ENCODE results near the gene ZNF883.

Gene ZNF883

DNA sequence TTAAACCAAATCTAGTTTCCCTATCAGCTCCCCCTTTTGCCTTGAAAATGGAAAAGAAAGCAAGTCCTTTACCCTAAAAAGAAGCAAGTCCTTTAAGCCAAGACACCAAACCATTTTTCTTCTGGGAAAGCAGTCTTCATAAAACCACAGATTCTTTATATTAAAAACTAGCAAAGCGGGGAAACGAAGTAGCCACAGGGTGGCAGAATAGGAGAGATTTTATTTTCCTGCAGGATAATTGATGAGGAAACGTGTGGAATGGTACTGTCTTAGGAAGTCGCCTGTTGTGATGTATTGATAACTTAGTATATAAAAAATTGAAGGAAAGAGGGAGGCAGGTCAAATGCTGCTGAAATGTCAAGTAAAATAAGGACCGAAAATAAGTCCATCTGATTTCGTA, 41.1 kb downstream of the ZNF883 start:
- DNase-seq (ENCODE audit: low read depth, low spot score), result no peak
- ChIA-PET POLR2A (no interaction called here), CTCF (interaction anchor here (0.7 kb wide), 2 partner anchors 12 to 19 kb away, joined by 3 read pairs; no protein-coding TSS in a partner anchor)
- no peak overlapping the region for H3K4me3 ChIP-seq (ENCODE audit: low read depth, low read length)
- TF ChIP-seq, protein P1, sequence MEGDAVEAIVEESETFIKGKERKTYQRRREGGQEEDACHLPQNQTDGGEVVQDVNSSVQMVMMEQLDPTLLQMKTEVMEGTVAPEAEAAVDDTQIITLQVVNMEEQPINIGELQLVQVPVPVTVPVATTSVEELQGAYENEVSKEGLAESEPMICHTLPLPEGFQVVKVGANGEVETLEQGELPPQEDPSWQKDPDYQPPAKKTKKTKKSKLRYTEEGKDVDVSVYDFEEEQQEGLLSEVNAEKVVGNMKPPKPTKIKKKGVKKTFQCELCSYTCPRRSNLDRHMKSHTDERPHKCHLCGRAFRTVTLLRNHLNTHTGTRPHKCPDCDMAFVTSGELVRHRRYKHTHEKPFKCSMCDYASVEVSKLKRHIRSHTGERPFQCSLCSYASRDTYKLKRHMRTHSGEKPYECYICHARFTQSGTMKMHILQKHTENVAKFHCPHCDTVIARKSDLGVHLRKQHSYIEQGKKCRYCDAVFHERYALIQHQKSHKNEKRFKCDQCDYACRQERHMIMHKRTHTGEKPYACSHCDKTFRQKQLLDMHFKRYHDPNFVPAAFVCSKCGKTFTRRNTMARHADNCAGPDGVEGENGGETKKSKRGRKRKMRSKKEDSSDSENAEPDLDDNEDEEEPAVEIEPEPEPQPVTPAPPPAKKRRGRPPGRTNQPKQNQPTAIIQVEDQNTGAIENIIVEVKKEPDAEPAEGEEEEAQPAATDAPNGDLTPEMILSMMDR (IDR thresholded peaks at IDR 0.05; ENCODE audit: insufficient read depth, low read length, missing control alignments), result no peak

DNA sequence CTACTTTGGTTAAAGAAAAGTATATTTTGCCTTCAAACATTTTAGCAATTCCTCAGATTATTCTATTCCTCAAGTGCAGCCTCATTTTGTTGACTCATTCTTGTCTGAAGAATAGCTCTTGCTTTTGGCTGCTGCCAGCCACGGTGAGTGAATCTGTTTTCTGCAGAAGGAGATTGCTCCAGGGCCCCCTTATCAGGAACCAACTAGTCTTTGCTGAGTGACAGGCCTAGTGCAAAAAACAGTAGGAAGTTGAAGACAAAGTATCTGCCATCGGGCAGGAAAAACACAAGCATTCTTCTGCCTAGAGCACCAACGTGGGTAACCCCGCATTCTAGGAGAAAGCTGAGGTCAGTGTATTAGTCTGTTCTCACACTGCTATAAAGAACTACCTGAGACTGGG, 42.3 kb downstream of the ZNF883 start:
- no peak overlapping the region for H3K4me3 ChIP-seq (ENCODE audit: low read depth, low read length)
- ChIA-PET CTCF (interaction anchor here (1.2 kb wide), 1 partner anchor 142 kb away, joined by 3 read pairs; no protein-coding TSS in a partner anchor), POLR2A (no interaction called here)
- no peak for DNase-seq (ENCODE audit: low read depth, low spot score)
- TF ChIP-seq, protein P1 (IDR thresholded peaks at IDR 0.05; ENCODE audit: insufficient read depth, low read length, missing control alignments), result no peak

DNA sequence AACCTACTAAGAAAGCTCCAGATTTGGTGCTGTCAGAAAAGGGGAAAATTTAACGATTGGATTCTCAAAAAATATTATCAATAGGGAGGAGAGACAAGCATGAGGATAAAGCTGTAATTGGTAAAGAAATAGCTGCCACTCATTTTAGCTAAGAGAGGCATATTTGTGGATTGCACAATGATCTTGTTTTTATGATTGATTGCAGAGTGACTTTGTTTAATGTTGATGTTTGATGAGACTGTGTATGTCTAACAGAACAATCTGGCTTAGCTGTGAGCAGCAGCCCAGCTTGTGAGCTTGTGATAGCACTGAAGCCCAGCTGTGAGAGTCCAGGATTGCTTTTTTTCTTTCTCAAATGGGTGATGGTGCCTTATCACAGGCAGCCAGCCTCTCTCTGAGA, 56.4 kb downstream of the ZNF883 start:
- TF ChIP-seq, protein P1 (IDR thresholded peaks at IDR 0.05; ENCODE audit: insufficient read depth, low read length, missing control alignments), result no peak
- DNase-seq (ENCODE audit: low read depth, low spot score), result no peak
- POLR2A ChIA-PET, result no interaction called here
- CTCF ChIA-PET, result no interaction called here
- no peak overlapping the region for H3K4me3 ChIP-seq (ENCODE audit: low read depth, low read length)

DNA sequence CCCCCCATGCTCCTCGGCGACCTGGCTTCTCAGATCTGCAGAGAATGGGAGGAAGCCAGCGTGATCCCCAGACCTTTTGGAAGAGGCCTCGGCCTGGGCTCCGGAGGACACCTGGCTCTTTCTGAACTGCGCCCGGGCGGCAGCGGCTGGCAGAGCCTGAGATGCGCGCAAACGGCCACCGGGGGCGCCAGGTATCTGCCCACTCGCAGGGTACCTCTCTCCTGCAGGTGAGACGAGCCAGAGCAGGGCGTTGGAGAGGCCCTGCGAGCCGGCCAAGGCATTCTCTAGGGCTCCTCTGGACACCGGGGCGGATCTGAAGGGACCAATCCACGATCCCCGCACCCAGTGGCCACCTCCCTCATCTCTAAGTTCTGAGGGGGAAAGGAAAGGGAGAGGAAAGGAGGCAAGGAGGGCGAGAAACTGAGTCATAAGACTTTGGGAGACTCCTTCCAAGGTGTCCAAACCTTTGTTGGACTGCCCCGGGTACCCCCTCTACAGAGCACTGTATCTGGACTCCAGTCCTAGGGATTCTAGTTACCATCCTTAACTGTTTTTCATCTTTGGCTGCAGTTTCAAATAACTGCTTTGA, 66.3 kb downstream of the ZNF883 start:
- TF ChIP-seq, protein P1 (IDR thresholded peaks at IDR 0.05; ENCODE audit: insufficient read depth, low read length, missing control alignments), result no peak
- ChIA-PET CTCF (no interaction called here), POLR2A (no interaction called here)
- DNase-seq (ENCODE audit: low read depth, low spot score), result no peak
- no peak overlapping the region for H3K4me3 ChIP-seq (ENCODE audit: low read depth, low read length)

DNA sequence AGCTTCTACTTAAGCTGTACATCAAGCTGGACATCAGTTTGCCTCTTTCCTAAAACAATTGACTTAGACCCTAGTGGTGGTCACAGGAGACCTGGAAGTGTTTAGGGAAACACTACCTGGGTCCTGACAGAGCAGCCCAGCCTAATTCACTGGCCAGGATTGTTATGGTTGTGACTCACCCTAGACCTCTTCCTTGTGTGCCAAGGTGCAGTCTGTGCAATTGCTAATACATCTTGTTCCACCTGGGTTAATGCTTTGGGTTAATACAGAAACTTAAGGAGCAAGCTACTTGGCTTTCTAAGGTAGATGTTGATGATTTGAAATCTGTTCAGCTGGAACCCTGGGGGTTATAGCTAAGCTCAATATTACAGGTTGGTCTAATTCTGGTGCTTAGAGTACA, 72.6 kb downstream of the ZNF883 start:
- POLR2A ChIA-PET, result interaction anchor here (0.6 kb wide), 1 partner anchor 8 kb away, joined by 3 read pairs; no protein-coding TSS in a partner anchor
- CTCF ChIA-PET, result no interaction called here

DNA sequence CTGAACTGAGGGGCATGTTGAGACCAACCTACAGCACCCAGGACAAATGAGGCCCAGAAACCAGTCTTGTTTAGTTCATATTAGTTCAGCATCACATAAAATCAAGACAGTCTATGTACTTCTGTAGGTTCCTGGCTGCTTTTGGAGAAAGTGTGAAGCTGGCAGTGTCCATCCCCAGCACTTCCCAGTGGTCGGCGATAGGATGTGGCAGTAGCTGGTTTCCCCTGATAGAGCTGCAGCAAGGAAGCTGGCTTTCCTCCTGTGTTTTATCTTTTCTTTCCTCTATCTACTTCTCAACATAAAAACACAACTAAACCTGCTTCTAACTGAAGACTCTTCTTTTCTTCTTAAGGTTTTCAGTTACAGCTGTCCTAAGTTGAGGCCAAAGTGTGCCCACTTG, 78.3 kb downstream of the ZNF883 start:
- POLR2A ChIA-PET, result no interaction called here
- CTCF ChIA-PET, result interaction anchor here (1.2 to 2.4 kb wide), 5 partner anchors 8 to 91 kb away, joined by 3 to 7 read pairs (median 6); no protein-coding TSS in a partner anchor
- H3K4me3 ChIP-seq (ENCODE audit: low read depth, low read length), result no peak overlapping the region
- DNase-seq (ENCODE audit: low read depth, low spot score), result no peak
- TF ChIP-seq, protein P1 (IDR thresholded peaks at IDR 0.05; ENCODE audit: insufficient read depth, low read length, missing control alignments), result no peak

More for the DNA sequence above, 72.6 kb downstream of the ZNF883 start:
- no peak for DNase-seq (ENCODE audit: low read depth, low spot score)
- TF ChIP-seq, protein P1 (IDR thresholded peaks at IDR 0.05; ENCODE audit: insufficient read depth, low read length, missing control alignments), result no peak
- H3K4me3 ChIP-seq (ENCODE audit: low read depth, low read length), result no peak overlapping the region

Data from AG04449 (cell line).